Measurements from ENCODE around the gene LMAN1L.

DNA sequence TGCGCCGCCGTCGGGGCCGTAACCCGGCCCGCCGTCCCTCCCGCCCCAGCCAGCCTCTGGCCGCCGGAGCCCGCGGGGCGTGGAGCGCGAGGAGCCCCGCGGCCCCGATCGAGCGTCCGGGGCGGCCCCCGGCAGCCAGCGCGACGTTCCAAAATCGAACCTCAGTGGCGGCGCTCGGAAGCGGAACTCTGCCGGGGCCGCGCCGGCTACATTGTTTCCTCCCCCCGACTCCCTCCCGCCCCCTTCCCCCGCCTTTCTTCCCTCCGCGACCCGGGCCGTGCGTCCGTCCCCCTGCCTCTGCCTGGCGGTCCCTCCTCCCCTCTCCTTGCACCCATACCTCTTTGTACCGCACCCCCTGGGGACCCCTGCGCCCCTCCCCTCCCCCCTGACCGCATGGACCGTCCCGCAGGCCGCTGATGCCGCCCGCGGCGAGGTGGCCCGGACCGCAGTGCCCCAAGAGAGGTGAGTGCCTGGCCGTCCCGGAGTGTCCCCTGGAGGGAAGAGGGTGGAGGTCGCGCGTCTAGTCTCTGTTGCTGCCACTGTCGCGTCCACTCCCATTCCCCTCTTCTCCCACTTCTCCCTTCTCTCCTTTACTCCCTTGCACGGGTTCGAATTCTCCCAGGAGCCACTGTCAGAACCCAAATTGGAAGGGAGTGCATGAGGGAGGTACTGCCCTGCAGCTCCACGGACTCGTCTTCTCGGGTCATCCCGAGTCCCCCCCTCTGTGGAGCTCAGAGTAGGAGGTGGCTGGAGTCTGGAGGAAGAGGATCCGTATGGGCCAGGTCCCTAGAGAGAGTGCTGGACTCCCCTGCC lies 30.2 kb upstream of the LMAN1L start:
- TF ChIP-seq POLR2AphosphoS5 (IDR thresholded peaks at IDR 0.05; ENCODE audit: borderline replicate concordance, low read depth, low read length) (no peak), EZH2 (IDR thresholded peaks at IDR 0.05) (no peak), FOXP2 (optimal IDR thresholded peaks at IDR 0.05; ENCODE audit: control extremely low read depth, extremely low read length, insufficient read depth) (no peak)

Measured in SK-N-MC (cell line).